Measurements from ENCODE around the gene DNAH3.

Gene DNAH3

GRCh38 chr16:20928774-20929411, 221.8 kb downstream of the DNAH3 start:
- H3K4me3 ChIP-seq (replicated peaks; ENCODE audit: insufficient read depth, low read length): no peak overlapping the region
- DNase-seq (ENCODE audit: low read depth in 1 of 2, low spot score in 1 of 2): no peak
- TF ChIP-seq SPI1 (IDR thresholded peaks at IDR 0.05; ENCODE audit: borderline replicate concordance, low read depth) (no peak), GABPA (IDR thresholded peaks at IDR 0.05; ENCODE audit: low read depth) (no peak), CTCF (IDR thresholded peaks at IDR 0.05; ENCODE audit: insufficient read depth, low read length) (no peak), POLR2AphosphoS5 (IDR thresholded peaks at IDR 0.05; ENCODE audit: low read depth) (no peak)
- H3K27ac ChIP-seq (replicated peaks): no peak overlapping the region
- H3K27me3 ChIP-seq (ENCODE audit: insufficient read depth, poor library complexity, severe bottlenecking): no peaks in the 10 kb centered on the region

- no peak overlapping the region for H3K4me3 ChIP-seq (replicated peaks; ENCODE audit: insufficient read depth, low read length)
- H3K27ac ChIP-seq (replicated peaks): no peak overlapping the region
- no peak for DNase-seq (ENCODE audit: low read depth in 1 of 2, low spot score in 1 of 2)
- H3K27me3 ChIP-seq (ENCODE audit: insufficient read depth, poor library complexity, severe bottlenecking): no peaks in the 10 kb centered on the region
- TF ChIP-seq GABPA (IDR thresholded peaks at IDR 0.05; ENCODE audit: low read depth) (no peak), CTCF (IDR thresholded peaks at IDR 0.05; ENCODE audit: insufficient read depth, low read length) (no peak), POLR2AphosphoS5 (IDR thresholded peaks at IDR 0.05; ENCODE audit: low read depth) (no peak), SPI1 (IDR thresholded peaks at IDR 0.05; ENCODE audit: borderline replicate concordance, low read depth) (no peak)
- TF ChIP-seq, protein P1, sequence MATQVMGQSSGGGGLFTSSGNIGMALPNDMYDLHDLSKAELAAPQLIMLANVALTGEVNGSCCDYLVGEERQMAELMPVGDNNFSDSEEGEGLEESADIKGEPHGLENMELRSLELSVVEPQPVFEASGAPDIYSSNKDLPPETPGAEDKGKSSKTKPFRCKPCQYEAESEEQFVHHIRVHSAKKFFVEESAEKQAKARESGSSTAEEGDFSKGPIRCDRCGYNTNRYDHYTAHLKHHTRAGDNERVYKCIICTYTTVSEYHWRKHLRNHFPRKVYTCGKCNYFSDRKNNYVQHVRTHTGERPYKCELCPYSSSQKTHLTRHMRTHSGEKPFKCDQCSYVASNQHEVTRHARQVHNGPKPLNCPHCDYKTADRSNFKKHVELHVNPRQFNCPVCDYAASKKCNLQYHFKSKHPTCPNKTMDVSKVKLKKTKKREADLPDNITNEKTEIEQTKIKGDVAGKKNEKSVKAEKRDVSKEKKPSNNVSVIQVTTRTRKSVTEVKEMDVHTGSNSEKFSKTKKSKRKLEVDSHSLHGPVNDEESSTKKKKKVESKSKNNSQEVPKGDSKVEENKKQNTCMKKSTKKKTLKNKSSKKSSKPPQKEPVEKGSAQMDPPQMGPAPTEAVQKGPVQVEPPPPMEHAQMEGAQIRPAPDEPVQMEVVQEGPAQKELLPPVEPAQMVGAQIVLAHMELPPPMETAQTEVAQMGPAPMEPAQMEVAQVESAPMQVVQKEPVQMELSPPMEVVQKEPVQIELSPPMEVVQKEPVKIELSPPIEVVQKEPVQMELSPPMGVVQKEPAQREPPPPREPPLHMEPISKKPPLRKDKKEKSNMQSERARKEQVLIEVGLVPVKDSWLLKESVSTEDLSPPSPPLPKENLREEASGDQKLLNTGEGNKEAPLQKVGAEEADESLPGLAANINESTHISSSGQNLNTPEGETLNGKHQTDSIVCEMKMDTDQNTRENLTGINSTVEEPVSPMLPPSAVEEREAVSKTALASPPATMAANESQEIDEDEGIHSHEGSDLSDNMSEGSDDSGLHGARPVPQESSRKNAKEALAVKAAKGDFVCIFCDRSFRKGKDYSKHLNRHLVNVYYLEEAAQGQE (IDR thresholded peaks at IDR 0.05; ENCODE audit: insufficient replicate concordance, low read depth): no peak
Observed at GRCh38 chr16:20925751-20926150, 224.9 kb downstream of the DNAH3 start.

- H3K27ac ChIP-seq (replicated peaks): no peak overlapping the region
- no peak for DNase-seq (ENCODE audit: low read depth in 1 of 2, low spot score in 1 of 2)
- TF ChIP-seq POLR2AphosphoS5 (IDR thresholded peaks at IDR 0.05; ENCODE audit: low read depth): no peak
- TF ChIP-seq, protein P1 (IDR thresholded peaks at IDR 0.05; ENCODE audit: insufficient replicate concordance, low read depth): no peak
- no peak for TF ChIP-seq GABPA (IDR thresholded peaks at IDR 0.05; ENCODE audit: low read depth)
- no peak for TF ChIP-seq SPI1 (IDR thresholded peaks at IDR 0.05; ENCODE audit: borderline replicate concordance, low read depth)
- TF ChIP-seq CTCF (IDR thresholded peaks at IDR 0.05; ENCODE audit: insufficient read depth, low read length): no peak
- no peaks in the 10 kb centered on the region for H3K27me3 ChIP-seq (ENCODE audit: insufficient read depth, poor library complexity, severe bottlenecking)
- H3K4me3 ChIP-seq (replicated peaks; ENCODE audit: insufficient read depth, low read length): no peak overlapping the region
Observed at GRCh38 chr16:20923876-20924275, 226.8 kb downstream of the DNAH3 start.

DNA sequence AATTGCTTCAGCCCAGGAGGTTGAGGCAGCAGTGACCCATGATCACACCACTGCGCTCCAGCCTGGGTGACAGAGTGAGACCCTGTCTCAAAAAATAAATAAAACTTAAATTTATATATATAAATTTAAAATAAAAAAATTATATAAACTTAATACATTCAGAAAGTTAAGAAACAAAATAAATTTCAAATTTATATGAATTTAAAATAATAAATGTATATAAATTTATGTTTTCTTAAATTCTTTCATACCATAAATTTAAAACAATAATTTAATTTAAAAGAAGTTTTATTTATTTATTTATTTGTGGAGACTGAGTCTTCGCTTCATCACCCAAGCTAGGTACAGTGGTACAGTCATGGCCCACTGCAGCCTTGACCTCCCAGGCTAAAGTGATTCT, 229.8 kb downstream of the DNAH3 start:
- no peak for DNase-seq (ENCODE audit: low read depth in 1 of 2, low spot score in 1 of 2)
- no peak overlapping the region for H3K4me3 ChIP-seq (replicated peaks; ENCODE audit: insufficient read depth, low read length)
- no peaks in the 10 kb centered on the region for H3K27me3 ChIP-seq (ENCODE audit: insufficient read depth, poor library complexity, severe bottlenecking)
- no peak for TF ChIP-seq POLR2AphosphoS5 (IDR thresholded peaks at IDR 0.05; ENCODE audit: low read depth)
- TF ChIP-seq GABPA (IDR thresholded peaks at IDR 0.05; ENCODE audit: low read depth): no peak
- TF ChIP-seq CTCF (IDR thresholded peaks at IDR 0.05; ENCODE audit: insufficient read depth, low read length): no peak
- TF ChIP-seq, protein P1 (IDR thresholded peaks at IDR 0.05; ENCODE audit: insufficient replicate concordance, low read depth): no peak
- no peak for TF ChIP-seq SPI1 (IDR thresholded peaks at IDR 0.05; ENCODE audit: borderline replicate concordance, low read depth)
- no peak overlapping the region for H3K27ac ChIP-seq (replicated peaks)

All from HL-60 (cell line).